CD14-positive monocyte (primary cell): ENCODE results near the gene HOXC9. TPM values are rescaled to one million over a fixed set of nuclear protein-coding genes. Genes with fewer than 3 reads are reported as not detected.

Source experiments
- DNase-seq, 3 donors: peaks; one replicate each; pipeline ENCODE4 v3.0.0-alpha.2; 2011 to 2022
- H2AFZ ChIP-seq: 2 replicates; pipeline ENCODE4 v1.6.0; 2012; ENCODE audit warnings: mild to moderate bottlenecking, low read depth, low read length, inconsistent platforms; ENCODE audit not compliant: insufficient read depth, poor library complexity, severe bottlenecking
- H3K27ac ChIP-seq, 2 donors: 1 replicate in 1 of 2; 2 replicates in 1 of 2; pipeline ENCODE4 v1.5.1; 2012 to 2013; ENCODE audit warnings: low read length in 2 of 2, control low read depth in 1 of 2, inconsistent platforms in 1 of 2, low read depth in 1 of 2, mild to moderate bottlenecking in 1 of 2
- H3K27me3 ChIP-seq, 2 donors: one replicate each; pipeline versions ENCODE4 v1.6.0 to v1.6.1; 2011 to 2013; ENCODE audit warnings: low read length in 2 of 2; ENCODE audit not compliant: control insufficient read depth in 2 of 2, insufficient read depth in 2 of 2
- H3K36me3 ChIP-seq, 2 donors: replicated peaks in 1 of 2; 1 replicate in 1 of 2; 2 replicates in 1 of 2; pipeline versions ENCODE4 v1.5.1 to v1.6.1; 2012 to 2013; ENCODE audit warnings: low read length in 2 of 2, control low read depth in 1 of 2, inconsistent platforms in 1 of 2, mild to moderate bottlenecking in 1 of 2; ENCODE audit not compliant: insufficient read depth in 2 of 2, control insufficient read depth in 1 of 2
- H3K4me1 ChIP-seq, 2 donors: 1 replicate in 1 of 2; 2 replicates in 1 of 2; pipeline versions ENCODE4 v1.5.1 to v1.6.1; 2012 to 2013; ENCODE audit warnings: low read length in 2 of 2, control low read depth in 1 of 2, inconsistent platforms in 1 of 2, mild to moderate bottlenecking in 1 of 2, moderate library complexity in 1 of 2; ENCODE audit not compliant: insufficient read depth in 2 of 2, control insufficient read depth in 1 of 2
- H3K4me2 ChIP-seq: replicated peaks from 2 replicates; pipeline ENCODE3; 2012; ENCODE audit warnings: low read length, moderate library complexity, mild to moderate bottlenecking; ENCODE audit not compliant: poor library complexity, severe bottlenecking; ENCODE audit errors: extremely low read depth
- H3K4me3 ChIP-seq, 3 experiments: fragments of 200-600 bp in 1 of 3; sonication (generic) in 1 of 3; replicated peaks in 1 of 3; 1 replicate in 2 of 3; 2 replicates in 1 of 3; pipeline ENCODE4 v1.5.1; 2011 to 2013; ENCODE audit warnings: low read length in 3 of 3, mild to moderate bottlenecking in 3 of 3, control low read depth in 2 of 3, low read depth in 2 of 3, inconsistent platforms in 1 of 3, moderate library complexity in 1 of 3
- H3K79me2 ChIP-seq: 2 replicates; pipeline ENCODE4 v1.6.0; 2012; ENCODE audit warnings: mild to moderate bottlenecking, control low read depth, inconsistent platforms, low read length, moderate library complexity; ENCODE audit not compliant: insufficient read depth
- H3K9ac ChIP-seq: 2 replicates; pipeline ENCODE4 v1.6.0; 2017; ENCODE audit warnings: low read length, mild to moderate bottlenecking; ENCODE audit not compliant: insufficient read depth, poor library complexity, severe bottlenecking
- H3K9me3 ChIP-seq, 2 donors: replicated peaks in 1 of 2; 1 replicate in 1 of 2; 2 replicates in 1 of 2; pipeline versions ENCODE4 v1.5.1 to v1.6.1; 2012 to 2013; ENCODE audit warnings: low read length in 2 of 2, control low read depth in 1 of 2; ENCODE audit not compliant: control insufficient read depth in 1 of 2, insufficient read depth in 1 of 2
- H4K20me1 ChIP-seq: 2 replicates; pipeline ENCODE4 v1.6.0; 2012; ENCODE audit warnings: mild to moderate bottlenecking, low read length, control low read depth, moderate library complexity; ENCODE audit not compliant: insufficient read depth
- H3K27ac Mint-ChIP-seq, 7 donors: one replicate each; pipeline ENCODE4 v1.8.0; 2020; ENCODE audit warnings: mild to moderate bottlenecking in 7 of 7, mixed read lengths in 7 of 7, moderate library complexity in 6 of 7, inconsistent platforms in 2 of 7
- H3K27me3 Mint-ChIP-seq, 3 donors: one replicate each; pipeline ENCODE4 v1.8.0; 2021 to 2022; ENCODE audit warnings: low read depth in 3 of 3, mild to moderate bottlenecking in 3 of 3, mixed read lengths in 3 of 3, moderate library complexity in 3 of 3, inconsistent platforms in 1 of 3
- H3K36me3 Mint-ChIP-seq, 2 donors: one replicate each; pipeline ENCODE4 v1.8.0; 2020; ENCODE audit warnings: mixed read lengths in 2 of 2, inconsistent platforms in 1 of 2, mild to moderate bottlenecking in 1 of 2
- H3K4me1 Mint-ChIP-seq: one replicate; pipeline ENCODE4 v1.8.0; 2020; ENCODE audit warnings: mild to moderate bottlenecking, mixed read lengths
- H3K4me3 Mint-ChIP-seq, 2 donors: one replicate each; pipeline ENCODE4 v1.8.0; 2020; ENCODE audit warnings: mild to moderate bottlenecking in 2 of 2, mixed read lengths in 2 of 2, moderate library complexity in 1 of 2
- H3K9me3 Mint-ChIP-seq, 7 donors: one replicate each; pipeline ENCODE4 v1.8.0; 2020 to 2022; ENCODE audit warnings: mixed read lengths in 7 of 7, mild to moderate bottlenecking in 6 of 7, moderate library complexity in 6 of 7, inconsistent platforms in 2 of 7
- WGBS: methylation state at CpG from one replicate; pipeline ENCODE4 v1.1.5; 2013; ENCODE audit warnings: missing lambda C conversion rate; ENCODE audit not compliant: insufficient coverage; 5-methylcytosine and 5-hydroxymethylcytosine counted together
- intact Hi-C, 2 donors: fragments of 100-400 bp; cut with micrococcal nuclease; formaldehyde crosslinking; loops; one replicate each; pipeline versions ENCODE4 v1.15.0 to v1.15.1; 2023
- polyA plus RNA-seq, 3 donors: library from polyadenylated mRNA; depleted of rRNA in 1 of 3; unstranded in 2 of 3; stranded (reverse) in 1 of 3; fragments of 300-500 nt in 2 of 3; fragments of >200 nt in 1 of 3; fragmentation: Illumina TruSeq in 2 of 3; gene quantifications; 1 replicate in 2 of 3; 2 replicates in 1 of 3; pipeline ENCODE4 v1.2.3, GENCODE V29; 2012 to 2021
- TF ChIP-seq, protein P1 (sequence below): fragments of 200-600 bp; IDR thresholded peaks from one replicate; pipeline ENCODE4 v1.8.0; 2022; ENCODE audit warnings: antibody characterized with exemption, mild to moderate bottlenecking

The HOXC9 gene
- polyA plus RNA-seq, 3 donors, result not detected

DNA sequence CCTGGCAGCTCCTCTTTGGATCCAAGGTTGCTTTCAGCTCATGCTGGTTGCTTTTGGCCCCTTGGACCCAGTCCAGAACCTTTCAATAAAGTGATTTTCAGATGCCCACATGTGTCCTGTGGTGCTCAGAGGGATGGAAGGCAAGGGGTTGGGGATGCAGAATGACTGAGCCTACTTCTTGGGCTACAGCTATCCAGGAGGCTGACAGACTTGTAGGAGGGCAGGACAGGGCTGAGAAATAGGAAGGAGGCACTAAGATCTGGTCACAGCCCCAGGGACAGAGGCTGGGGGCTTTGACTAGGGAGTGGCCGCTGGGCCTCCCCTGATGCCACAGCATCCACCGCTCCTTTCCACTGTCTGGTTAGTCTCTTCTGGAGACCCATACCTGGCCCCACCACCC lies 28.3 kb upstream of the HOXC9 start:
- TF ChIP-seq, protein P1, sequence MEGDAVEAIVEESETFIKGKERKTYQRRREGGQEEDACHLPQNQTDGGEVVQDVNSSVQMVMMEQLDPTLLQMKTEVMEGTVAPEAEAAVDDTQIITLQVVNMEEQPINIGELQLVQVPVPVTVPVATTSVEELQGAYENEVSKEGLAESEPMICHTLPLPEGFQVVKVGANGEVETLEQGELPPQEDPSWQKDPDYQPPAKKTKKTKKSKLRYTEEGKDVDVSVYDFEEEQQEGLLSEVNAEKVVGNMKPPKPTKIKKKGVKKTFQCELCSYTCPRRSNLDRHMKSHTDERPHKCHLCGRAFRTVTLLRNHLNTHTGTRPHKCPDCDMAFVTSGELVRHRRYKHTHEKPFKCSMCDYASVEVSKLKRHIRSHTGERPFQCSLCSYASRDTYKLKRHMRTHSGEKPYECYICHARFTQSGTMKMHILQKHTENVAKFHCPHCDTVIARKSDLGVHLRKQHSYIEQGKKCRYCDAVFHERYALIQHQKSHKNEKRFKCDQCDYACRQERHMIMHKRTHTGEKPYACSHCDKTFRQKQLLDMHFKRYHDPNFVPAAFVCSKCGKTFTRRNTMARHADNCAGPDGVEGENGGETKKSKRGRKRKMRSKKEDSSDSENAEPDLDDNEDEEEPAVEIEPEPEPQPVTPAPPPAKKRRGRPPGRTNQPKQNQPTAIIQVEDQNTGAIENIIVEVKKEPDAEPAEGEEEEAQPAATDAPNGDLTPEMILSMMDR, result no peak
- Histone ChIP-seq H3K9ac (no peak overlapping the region), H3K27me3 (peaks cover 100% of the 10 kb centered on the region in 2 donors), H3K79me2 (no peaks in the 10 kb centered on the region), H3K27ac (no peak overlapping the region), H3K36me3 (no peaks in the 10 kb centered on the region), H3K4me2 (no peak overlapping the region), H3K4me1 (peaks cover 10 to 23% of the 10 kb centered on the region in 2 donors), H3K9me3 (peaks cover 22 to 83% of the 10 kb centered on the region in 2 donors), H2AFZ (no peak overlapping the region), H4K20me1 (no peaks in the 10 kb centered on the region), H3K4me3 (no peak overlapping the region)
- H3K27ac Mint-ChIP-seq, result no peak overlapping the region
- peaks cover 6 to 70% (median 47%) of the 10 kb centered on the region in 7 donors for H3K9me3 Mint-ChIP-seq
- intact Hi-C loops, result loop anchor here in 1 of 2 donors (10.0 kb wide), 1 partner anchor 63 kb away; the partner anchor contains the start of gene HOXC5
- 33% methylated on average over 2 of the region's 2 CpGs for WGBS
- peaks cover 30% of the 10 kb centered on the region for H3K4me1 Mint-ChIP-seq
- no peak for DNase-seq
- H3K36me3 Mint-ChIP-seq, result peaks cover 7 to 26% of the 10 kb centered on the region in 2 donors
- H3K27me3 Mint-ChIP-seq, result peaks cover 97 to 100% (median 99%) of the 10 kb centered on the region in 3 donors
- peak overlapping the region in 1 of 2 donors; percentile 76 for H3K4me3 Mint-ChIP-seq

DNA sequence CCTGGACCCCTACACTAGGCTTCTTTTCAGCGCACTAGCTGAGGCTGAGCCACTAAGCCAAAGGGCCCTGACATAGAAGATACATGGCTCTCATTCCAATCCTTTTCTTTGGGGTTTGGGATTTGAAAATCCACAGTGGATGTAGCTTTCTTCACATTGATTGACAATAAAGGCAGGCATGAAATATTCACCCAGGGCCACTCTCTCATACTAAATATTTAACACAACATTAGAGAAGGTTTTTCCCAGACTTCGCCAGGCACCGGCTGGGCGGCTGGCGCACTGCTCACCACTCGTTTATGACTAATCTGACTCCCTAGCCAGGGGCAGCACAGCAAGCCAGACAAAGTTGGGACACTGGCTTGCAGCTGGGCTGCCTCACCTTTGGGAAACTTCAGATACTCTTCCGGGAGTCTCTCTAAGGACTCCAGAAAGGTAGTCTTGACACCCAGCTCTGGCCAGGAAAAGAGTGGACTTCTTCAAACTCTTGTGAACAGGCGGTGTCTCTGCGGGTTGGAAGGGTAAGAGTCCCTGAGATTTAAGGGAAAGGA lies 27.7 kb upstream of the HOXC9 start:
- Mint-ChIP-seq H3K27ac (no peak overlapping the region), H3K36me3 (peaks cover 7 to 27% of the 10 kb centered on the region in 2 donors), H3K4me1 (peaks cover 29% of the 10 kb centered on the region), H3K9me3 (peaks cover 6 to 72% (median 44%) of the 10 kb centered on the region in 7 donors), H3K27me3 (peaks cover 97 to 100% (median 99%) of the 10 kb centered on the region in 3 donors), H3K4me3 (peak overlapping the region in 1 of 2 donors; percentile 76)
- Histone ChIP-seq H3K79me2 (no peaks in the 10 kb centered on the region), H3K4me1 (peaks cover 10 to 23% of the 10 kb centered on the region in 2 donors), H3K9ac (no peak overlapping the region), H3K4me2 (no peak overlapping the region), H4K20me1 (no peaks in the 10 kb centered on the region), H3K27ac (no peak overlapping the region), H2AFZ (no peak overlapping the region), H3K27me3 (peaks cover 100% of the 10 kb centered on the region in 2 donors), H3K36me3 (no peaks in the 10 kb centered on the region), H3K9me3 (peaks cover 20 to 82% of the 10 kb centered on the region in 2 donors), H3K4me3 (no peak overlapping the region)
- intact Hi-C loops, result loop anchor here in 1 of 2 donors (10.0 kb wide), 1 partner anchor 63 kb away; the partner anchor contains the start of gene HOXC5
- no peak for DNase-seq
- WGBS, result 32% methylated on average over 6 of the region's 9 CpGs
- TF ChIP-seq, protein P1, result no peak
